Panc1 (cell line): Measurements from ENCODE around the gene OGG1. TPM values are rescaled to one million over a fixed set of nuclear protein-coding genes. Genes with fewer than 3 reads are reported as not detected.

Source experiments
- ATAC-seq: fragments of 200-7000 bp; cut with Tn5 transposase; 2 replicates; pipeline ENCODE4 v1.9.1; 2020; ENCODE audit warnings: mild to moderate bottlenecking, moderate library complexity
- BruUV-seq: library from RNA; stranded (reverse); fragments of 400-500 nt; replicated peaks from 2 replicates; lab custom pipeline; 2021; lab: Mats Ljungman, UMichigan
- CTCF ChIA-PET: fragments of 300-600 bp; sonication (Branson Sonifier 250); formaldehyde crosslinking; loops from one replicate; lab custom pipeline; 2022; ENCODE audit warnings: antibody characterized with exemption; lab: Charles Lee
- POLR2A ChIA-PET: fragments of 300-600 bp; sonication (Branson Sonifier 250); formaldehyde crosslinking; loops from one replicate; lab custom pipeline; 2022; ENCODE audit warnings: antibody characterized with exemption; lab: Charles Lee
- DNase-seq: peaks from one replicate; pipeline ENCODE4 v3.0.0-alpha.2; 2010; ENCODE audit warnings: low read depth, low spot score
- H3K27ac ChIP-seq: 2 replicates; pipeline ENCODE4 v1.5.1; 2011; ENCODE audit warnings: mild to moderate bottlenecking, low read length, inconsistent platforms
- H3K27me3 ChIP-seq: fragments of 200-500 bp; sonication (Bioruptor generic); 2 replicates; pipeline ENCODE4 v1.6.0; 2014; ENCODE audit warnings: low read length, inconsistent platforms; ENCODE audit not compliant: control insufficient read depth, insufficient read depth
- H3K36me3 ChIP-seq: fragments of 200-500 bp; sonication (Bioruptor generic); 2 replicates; pipeline ENCODE4 v1.5.1; 2014; ENCODE audit warnings: inconsistent platforms, mild to moderate bottlenecking, low read length, moderate library complexity; ENCODE audit not compliant: control insufficient read depth, insufficient read depth
- H3K4me1 ChIP-seq: 2 replicates; pipeline ENCODE4 v1.5.1; 2011; ENCODE audit warnings: inconsistent platforms, mild to moderate bottlenecking, low read length, moderate library complexity; ENCODE audit not compliant: control insufficient read depth, insufficient read depth
- H3K4me3 ChIP-seq, 2 experiments: 2 replicates each; pipeline ENCODE4 v1.5.1; 2011 to 2012; ENCODE audit warnings: low read depth in 2 of 2, low read length in 2 of 2, mild to moderate bottlenecking in 2 of 2, inconsistent platforms in 1 of 2, moderate library complexity in 1 of 2
- H3K9me3 ChIP-seq: fragments of 200-500 bp; sonication (Bioruptor generic); 2 replicates; pipeline ENCODE4 v1.5.1; 2014; ENCODE audit warnings: low read depth, mild to moderate bottlenecking, inconsistent platforms, low read length, moderate library complexity; ENCODE audit not compliant: control insufficient read depth, insufficient read depth
- CTCF ChIP-seq: fragments of 450-650 bp; IDR thresholded peaks from 2 replicates; pipeline ENCODE4 v1.5.1; 2017; ENCODE audit warnings: mild to moderate bottlenecking
- POLR2AphosphoS5 ChIP-seq: IDR thresholded peaks from 2 replicates; pipeline ENCODE4 v1.6.1; 2012; ENCODE audit warnings: mild to moderate bottlenecking, low read depth, low read length, moderate library complexity
- REST ChIP-seq, 2 experiments: IDR thresholded peaks; 2 replicates each; pipeline ENCODE4 v1.6.1; 2011 to 2012; ENCODE audit warnings: low read depth in 2 of 2, control low read depth in 1 of 2, low read length in 1 of 2, mild to moderate bottlenecking in 1 of 2, moderate library complexity in 1 of 2; ENCODE audit not compliant: insufficient read depth in 1 of 2
- SIN3A ChIP-seq: IDR thresholded peaks from 2 replicates; pipeline ENCODE4 v1.6.1; 2012; ENCODE audit warnings: low read depth, mild to moderate bottlenecking, low read length, moderate library complexity, borderline replicate concordance; ENCODE audit not compliant: insufficient read depth
- TCF7L2 ChIP-seq: IDR thresholded peaks from 2 replicates; pipeline ENCODE4 v1.6.1; 2011; ENCODE audit warnings: mild to moderate bottlenecking, low read depth, low read length, inconsistent platforms
- in situ Hi-C: cut with HindIII; loops from 2 replicates; pipeline ENCODE4 v1.10.0; 2016; ENCODE audit warnings: low sequenced_read_pairs, low pct_unique_long_range_greater_than_20kb
- intact Hi-C: fragments of 100-400 bp; cut with micrococcal nuclease; formaldehyde crosslinking; loops from one replicate; pipeline ENCODE4 v1.10.0; 2022; ENCODE audit not compliant: unreplicated experiment
- total RNA-seq: library from RNA; stranded (reverse); gene quantifications from one replicate; pipeline ENCODE4 v1.2.1, GENCODE V29; 2021; ENCODE audit not compliant: unreplicated experiment

Gene OGG1
- total RNA-seq, 1 experiment from 2014 or later, result 32.5 TPM

GRCh38 chr3:9767418-9767817 lies 17.7 kb downstream of the OGG1 start:
- TF ChIP-seq TCF7L2, result no peak
- TF ChIP-seq POLR2AphosphoS5, result no peak
- TF ChIP-seq REST (IDR thresholded peaks at IDR 0.05; ENCODE audit: insufficient read depth in 1 of 2, low read depth in 2 of 2, low read length in 1 of 2), result no peak
- TF ChIP-seq CTCF, result no peak
- BruUV-seq, result no TSS peak
- no peaks in the 10 kb centered on the region for H3K27me3 ChIP-seq
- in situ Hi-C loops, result no loop called here
- 0 out of 2 replicates have a peak, but pooled peaks cover 3% of the 10 kb centered on the region for H3K4me1 ChIP-seq
- ATAC-seq, result no peak
- H3K36me3 ChIP-seq, result no peaks in the 10 kb centered on the region
- ChIA-PET CTCF (no interaction called here), POLR2A (no interaction called here)
- no peak overlapping the region for H3K27ac ChIP-seq
- intact Hi-C loops, result no loop called here
- no peak for DNase-seq
- no peak overlapping the region for H3K4me3 ChIP-seq
- no peaks in the 10 kb centered on the region for H3K9me3 ChIP-seq

- DNase-seq, result no peak
- intact Hi-C loops, result no loop called here
- no peak for ATAC-seq
- TF ChIP-seq TCF7L2 (no peak), CTCF (no peak), POLR2AphosphoS5 (no peak), REST (IDR thresholded peaks at IDR 0.05; ENCODE audit: insufficient read depth in 1 of 2, low read depth in 2 of 2, low read length in 1 of 2) (no peak), SIN3A (no peak)
- H3K36me3 ChIP-seq, result no peaks in the 10 kb centered on the region
- H3K27ac ChIP-seq, result no peak overlapping the region
- in situ Hi-C loops, result no loop called here
- ChIA-PET POLR2A (no interaction called here), CTCF (interaction anchor here (0.6 kb wide), 1 partner anchor 47 kb away, joined by 5 read pairs; no protein-coding TSS in a partner anchor)
- H3K27me3 ChIP-seq, result no peaks in the 10 kb centered on the region
- BruUV-seq, result no TSS peak
- no peak overlapping the region for H3K4me3 ChIP-seq
- H3K9me3 ChIP-seq, result no peaks in the 10 kb centered on the region
- 0 out of 2 replicates have a peak, but pooled peaks cover 3% of the 10 kb centered on the region for H3K4me1 ChIP-seq
Observed at GRCh38 chr3:9768141-9768775, 18.5 kb downstream of the OGG1 start.
